ENCODE data around the gene SULT1E1.

Gene SULT1E1

GRCh38 chr4:69800599-69800998 is 59.3 kb downstream of the SULT1E1 start:
- DNase-seq (ENCODE audit: extremely low read depth, low read depth) = no peak
- TF ChIP-seq CTCF (IDR thresholded peaks at IDR 0.05; ENCODE audit: low read depth, low read length) = no peak

- DNase-seq (ENCODE audit: extremely low read depth, low read depth) = no peak
- no peak for TF ChIP-seq CTCF (IDR thresholded peaks at IDR 0.05; ENCODE audit: low read depth, low read length)
Observed at GRCh38 chr4:69799337-69799736, 60.6 kb downstream of the SULT1E1 start.

- TF ChIP-seq CTCF (IDR thresholded peaks at IDR 0.05; ENCODE audit: low read depth, low read length) = no peak
Observed at GRCh38 chr4:69793732-69794131, 66.2 kb downstream of the SULT1E1 start.

More at GRCh38 chr4:69793732-69794131, 66.2 kb downstream of the SULT1E1 start:
- DNase-seq (ENCODE audit: extremely low read depth, low read depth) = no peak

Data from AG09319 (cell line).